Measurements from ENCODE around the gene CALR3.
"Not testable (repeated sequence)": the region's sequence is repeated elsewhere in the genome, so short reads cannot be mapped to it uniquely, and the experiment has no call there.

Gene CALR3

GRCh38 chr19:16524991-16525734 lies 29.2 kb upstream of the CALR3 start:
- no peak for DNase-seq (ENCODE audit: low read depth)

GRCh38 chr19:16522559-16523377 lies 26.8 kb upstream of the CALR3 start:
- no peak for DNase-seq (ENCODE audit: low read depth)

GRCh38 chr19:16521715-16522289 lies 25.8 kb upstream of the CALR3 start:
- DNase-seq (ENCODE audit: low read depth): no peak

- DNase-seq (ENCODE audit: low read depth): no peak
Observed at GRCh38 chr19:16520986-16521624, 25.1 kb upstream of the CALR3 start.

GRCh38 chr19:16520074-16520973 lies 24.4 kb upstream of the CALR3 start:
- DNase-seq (ENCODE audit: low read depth): no peak

- no peak for DNase-seq (ENCODE audit: low read depth)
Observed at GRCh38 chr19:16519230-16519687, 23.3 kb upstream of the CALR3 start.

GRCh38 chr19:16518483-16519229 lies 22.7 kb upstream of the CALR3 start:
- DNase-seq (ENCODE audit: low read depth): no peak

- DNase-seq (ENCODE audit: low read depth): no peak
Observed at GRCh38 chr19:16518061-16518460, 22.1 kb upstream of the CALR3 start.

GRCh38 chr19:16516923-16517610 lies 21.1 kb upstream of the CALR3 start:
- no peak for DNase-seq (ENCODE audit: low read depth)

GRCh38 chr19:16516381-16516780 lies 20.4 kb upstream of the CALR3 start:
- DNase-seq (ENCODE audit: low read depth): no peak

GRCh38 chr19:16514383-16515019 lies 18.5 kb upstream of the CALR3 start:
- DNase-seq (ENCODE audit: low read depth): no peak

- DNase-seq (ENCODE audit: low read depth): not testable (repeated sequence)
Observed at GRCh38 chr19:16512611-16513010, 16.6 kb upstream of the CALR3 start.

- no peak for DNase-seq (ENCODE audit: low read depth)
Observed at GRCh38 chr19:16509141-16510061, 13.4 kb upstream of the CALR3 start.

GRCh38 chr19:16508546-16508945 lies 12.6 kb upstream of the CALR3 start:
- no peak for DNase-seq (ENCODE audit: low read depth)

- DNase-seq (ENCODE audit: low read depth): no peak
Observed at GRCh38 chr19:16506961-16507360, 11.0 kb upstream of the CALR3 start.

- DNase-seq (ENCODE audit: low read depth): not testable (repeated sequence)
Observed at GRCh38 chr19:16506161-16506560, 10.2 kb upstream of the CALR3 start.

- DNase-seq (ENCODE audit: low read depth): no peak
Observed at GRCh38 chr19:16504271-16504670, 8.3 kb upstream of the CALR3 start.

- DNase-seq (ENCODE audit: low read depth): no peak
Observed at GRCh38 chr19:16497837-16498236, 1.9 kb upstream of the CALR3 start.

Data from iris pigment epithelial cell (primary cell).